ENCODE results near the gene PTPRN2.

The PTPRN2 gene

GRCh38 chr7:158248816-158249215 lies 338.8 kb downstream of the PTPRN2 start:
- Mint-ChIP-seq H3K4me1 (no peaks in the 10 kb centered on the region), H3K9me3 (no peaks in the 10 kb centered on the region), H3K27me3 (no peaks in the 10 kb centered on the region), H3K36me3 (ENCODE audit: insufficient read depth) (no peaks in the 10 kb centered on the region), H3K4me3 (no peak overlapping the region), H3K27ac (ENCODE audit: low read depth) (no peak overlapping the region)
- DNase-seq (ENCODE audit: low spot score in 2 of 2) (no peak), ATAC-seq (replicated peaks; ENCODE audit: extremely low read depth, poor library complexity, severe bottlenecking) (no peak)

- DNase-seq (ENCODE audit: low spot score in 2 of 2) (no peak), ATAC-seq (replicated peaks; ENCODE audit: extremely low read depth, poor library complexity, severe bottlenecking) (no peak)
- Mint-ChIP-seq H3K4me3 (no peak overlapping the region), H3K4me1 (no peaks in the 10 kb centered on the region), H3K27me3 (no peaks in the 10 kb centered on the region), H3K9me3 (no peaks in the 10 kb centered on the region), H3K27ac (ENCODE audit: low read depth) (no peak overlapping the region), H3K36me3 (ENCODE audit: insufficient read depth) (no peaks in the 10 kb centered on the region)
Measured at GRCh38 chr7:158247758-158248487, 339.7 kb downstream of the PTPRN2 start.

GRCh38 chr7:158246960-158247673 lies 340.5 kb downstream of the PTPRN2 start:
- no peaks in the 10 kb centered on the region for H3K4me1 Mint-ChIP-seq
- ATAC-seq (replicated peaks; ENCODE audit: extremely low read depth, poor library complexity, severe bottlenecking) (no peak), DNase-seq (ENCODE audit: low spot score in 2 of 2) (no peak)
- no peaks in the 10 kb centered on the region for H3K9me3 Mint-ChIP-seq
- H3K4me3 Mint-ChIP-seq: no peak overlapping the region
- no peak overlapping the region for H3K27ac Mint-ChIP-seq (ENCODE audit: low read depth)
- H3K27me3 Mint-ChIP-seq: no peaks in the 10 kb centered on the region
- no peaks in the 10 kb centered on the region for H3K36me3 Mint-ChIP-seq (ENCODE audit: insufficient read depth)

GRCh38 chr7:158246272-158246959 lies 341.2 kb downstream of the PTPRN2 start:
- Mint-ChIP-seq H3K4me3 (no peak overlapping the region), H3K36me3 (ENCODE audit: insufficient read depth) (no peaks in the 10 kb centered on the region), H3K4me1 (no peaks in the 10 kb centered on the region), H3K27ac (ENCODE audit: low read depth) (no peak overlapping the region), H3K9me3 (no peaks in the 10 kb centered on the region), H3K27me3 (no peaks in the 10 kb centered on the region)
- ATAC-seq (replicated peaks; ENCODE audit: extremely low read depth, poor library complexity, severe bottlenecking): no peak
- DNase-seq (ENCODE audit: low spot score in 2 of 2): no peak

- no peaks in the 10 kb centered on the region for H3K36me3 Mint-ChIP-seq (ENCODE audit: insufficient read depth)
- no peaks in the 10 kb centered on the region for H3K9me3 Mint-ChIP-seq
- H3K27me3 Mint-ChIP-seq: no peaks in the 10 kb centered on the region
- no peaks in the 10 kb centered on the region for H3K4me1 Mint-ChIP-seq
- H3K4me3 Mint-ChIP-seq: no peak overlapping the region
- ATAC-seq (replicated peaks; ENCODE audit: extremely low read depth, poor library complexity, severe bottlenecking) (no peak), DNase-seq (ENCODE audit: low spot score in 2 of 2) (no peak)
- no peak overlapping the region for H3K27ac Mint-ChIP-seq (ENCODE audit: low read depth)
Measured at GRCh38 chr7:158245724-158246041, 341.9 kb downstream of the PTPRN2 start.

GRCh38 chr7:158244873-158245723 lies 342.5 kb downstream of the PTPRN2 start:
- Mint-ChIP-seq H3K4me1 (no peaks in the 10 kb centered on the region), H3K36me3 (ENCODE audit: insufficient read depth) (no peaks in the 10 kb centered on the region), H3K27ac (ENCODE audit: low read depth) (no peak overlapping the region), H3K4me3 (no peak overlapping the region), H3K9me3 (no peaks in the 10 kb centered on the region), H3K27me3 (no peaks in the 10 kb centered on the region)
- no peak for ATAC-seq (replicated peaks; ENCODE audit: extremely low read depth, poor library complexity, severe bottlenecking)
- DNase-seq (ENCODE audit: low spot score in 2 of 2): no peak

- no peak for DNase-seq (ENCODE audit: low spot score in 2 of 2)
- Mint-ChIP-seq H3K27ac (ENCODE audit: low read depth) (no peak overlapping the region), H3K27me3 (no peaks in the 10 kb centered on the region), H3K36me3 (ENCODE audit: insufficient read depth) (no peaks in the 10 kb centered on the region), H3K4me1 (no peaks in the 10 kb centered on the region), H3K9me3 (no peaks in the 10 kb centered on the region), H3K4me3 (no peak overlapping the region)
- ATAC-seq (replicated peaks; ENCODE audit: extremely low read depth, poor library complexity, severe bottlenecking): no peak
Measured at GRCh38 chr7:158244430-158244829, 343.2 kb downstream of the PTPRN2 start.

GRCh38 chr7:158241919-158242318 lies 345.7 kb downstream of the PTPRN2 start:
- no peaks in the 10 kb centered on the region for H3K27me3 Mint-ChIP-seq
- H3K36me3 Mint-ChIP-seq (ENCODE audit: insufficient read depth): no peaks in the 10 kb centered on the region
- H3K4me1 Mint-ChIP-seq: no peaks in the 10 kb centered on the region
- no peak for DNase-seq (ENCODE audit: low spot score in 2 of 2)
- no peak overlapping the region for H3K4me3 Mint-ChIP-seq
- no peak overlapping the region for H3K27ac Mint-ChIP-seq (ENCODE audit: low read depth)
- ATAC-seq (replicated peaks; ENCODE audit: extremely low read depth, poor library complexity, severe bottlenecking): no peak
- no peaks in the 10 kb centered on the region for H3K9me3 Mint-ChIP-seq

- ATAC-seq (replicated peaks; ENCODE audit: extremely low read depth, poor library complexity, severe bottlenecking) (no peak), DNase-seq (ENCODE audit: low spot score in 2 of 2) (no peak)
- Mint-ChIP-seq H3K4me3 (no peak overlapping the region), H3K27ac (ENCODE audit: low read depth) (no peak overlapping the region), H3K27me3 (no peaks in the 10 kb centered on the region), H3K4me1 (no peaks in the 10 kb centered on the region), H3K36me3 (ENCODE audit: insufficient read depth) (no peaks in the 10 kb centered on the region), H3K9me3 (no peaks in the 10 kb centered on the region)
Measured at GRCh38 chr7:158240801-158241200, 346.8 kb downstream of the PTPRN2 start.

- no peak overlapping the region for H3K4me3 Mint-ChIP-seq
- no peaks in the 10 kb centered on the region for H3K27me3 Mint-ChIP-seq
- ATAC-seq (replicated peaks; ENCODE audit: extremely low read depth, poor library complexity, severe bottlenecking): no peak
Measured at GRCh38 chr7:158239290-158239981, 348.2 kb downstream of the PTPRN2 start.

GRCh38 chr7:158238616-158239289 lies 348.9 kb downstream of the PTPRN2 start:
- no peak for DNase-seq (ENCODE audit: low spot score in 2 of 2)
- H3K9me3 Mint-ChIP-seq: peaks cover 4% of the 10 kb centered on the region
- ATAC-seq (replicated peaks; ENCODE audit: extremely low read depth, poor library complexity, severe bottlenecking): no peak
- H3K36me3 Mint-ChIP-seq (ENCODE audit: insufficient read depth): no peaks in the 10 kb centered on the region
- no peaks in the 10 kb centered on the region for H3K27me3 Mint-ChIP-seq
- no peak overlapping the region for H3K27ac Mint-ChIP-seq (ENCODE audit: low read depth)
- H3K4me3 Mint-ChIP-seq: no peak overlapping the region
- no peaks in the 10 kb centered on the region for H3K4me1 Mint-ChIP-seq

More at GRCh38 chr7:158239290-158239981, 348.2 kb downstream of the PTPRN2 start:
- peaks cover 4% of the 10 kb centered on the region for H3K9me3 Mint-ChIP-seq
- no peaks in the 10 kb centered on the region for H3K36me3 Mint-ChIP-seq (ENCODE audit: insufficient read depth)
- no peak for DNase-seq (ENCODE audit: low spot score in 2 of 2)
- H3K27ac Mint-ChIP-seq (ENCODE audit: low read depth): no peak overlapping the region
- H3K4me1 Mint-ChIP-seq: no peaks in the 10 kb centered on the region

Measured in central memory CD8-positive, alpha-beta T cell (primary cell).